GM12801 (cell line): Measurements from ENCODE around the gene KCTD14.

Experiments used
- CTCF ChIP-seq: IDR thresholded peaks from one replicate; pipeline ENCODE4 v1.5.1; 2011; ENCODE audit warnings: control low read depth; ENCODE audit not compliant: insufficient read length; ENCODE audit errors: extremely low read depth

The KCTD14 gene

GRCh38 chr11:78022397-78023396, at the start of gene KCTD14:
KCTD14 (minus strand) TSS chr11:78023276; CDS start chr11:78023249, 27 bp downstream.
- no peak for TF ChIP-seq CTCF

- no peak for TF ChIP-seq CTCF
Observed at GRCh38 chr11:78072455-78072854, 49.4 kb upstream of the KCTD14 start.

- TF ChIP-seq CTCF: no peak
Observed at GRCh38 chr11:78071717-78072116, 48.6 kb upstream of the KCTD14 start.

GRCh38 chr11:78070621-78071020, 47.5 kb upstream of the KCTD14 start:
- TF ChIP-seq CTCF: no peak

GRCh38 chr11:78069465-78069864, 46.4 kb upstream of the KCTD14 start:
- TF ChIP-seq CTCF: no peak

GRCh38 chr11:78067704-78068103, 44.6 kb upstream of the KCTD14 start:
- TF ChIP-seq CTCF: no peak

- TF ChIP-seq CTCF: no peak
Observed at GRCh38 chr11:78066471-78066870, 43.4 kb upstream of the KCTD14 start.
